DOHH2 (cell line): Measurements from ENCODE around the gene ST7.

Experiments
- H3F3A ChIP-seq: fragments of 200-600 bp; sonication (generic), shearing (Covaris generic); 2 replicates; pipeline ENCODE4 v1.6.0; 2016; ENCODE audit warnings: antibody characterized with exemption, mild to moderate bottlenecking; ENCODE audit not compliant: control insufficient read depth, insufficient read depth
- H3K27ac ChIP-seq: fragments of 200-600 bp; sonication (generic); 2 replicates; pipeline ENCODE4 v1.5.1; 2014; ENCODE audit warnings: low read depth, mild to moderate bottlenecking, low read length, moderate library complexity
- H3K27me3 ChIP-seq: fragments of 200-600 bp; sonication (generic); 2 replicates; pipeline ENCODE4 v1.6.1; 2014; ENCODE audit warnings: mild to moderate bottlenecking, low read length, mixed read lengths; ENCODE audit not compliant: control insufficient read depth
- H3K36me3 ChIP-seq: fragments of 200-600 bp; sonication (generic); 2 replicates; pipeline ENCODE4 v1.6.1; 2014; ENCODE audit warnings: mild to moderate bottlenecking, low read length, moderate library complexity, mixed read lengths; ENCODE audit not compliant: control insufficient read depth
- H3K4me1 ChIP-seq: fragments of 200-600 bp; sonication (generic); 2 replicates; pipeline ENCODE4 v1.6.1; 2014; ENCODE audit warnings: mild to moderate bottlenecking, low read length, mixed read lengths; ENCODE audit not compliant: control insufficient read depth
- H3K4me2 ChIP-seq: fragments of 200-600 bp; sonication (generic); 2 replicates; pipeline ENCODE4 v1.6.0; 2014; ENCODE audit warnings: mild to moderate bottlenecking, low read length, moderate library complexity
- H3K4me3 ChIP-seq: fragments of 200-600 bp; sonication (generic); 2 replicates; pipeline ENCODE4 v1.5.1; 2014; ENCODE audit warnings: mild to moderate bottlenecking, low read length, mixed read lengths
- H3K79me2 ChIP-seq: fragments of 200-600 bp; sonication (generic); 2 replicates; pipeline ENCODE4 v1.6.1; 2014; ENCODE audit warnings: mild to moderate bottlenecking, low read length, mixed read lengths; ENCODE audit not compliant: control insufficient read depth
- H3K9me2 ChIP-seq: fragments of 200-600 bp; sonication (generic); replicated peaks from 2 replicates; pipeline ENCODE4 v1.6.1; 2014; ENCODE audit warnings: mild to moderate bottlenecking, low read length, mixed read lengths; ENCODE audit not compliant: control insufficient read depth
- H3K9me3 ChIP-seq: fragments of 200-600 bp; sonication (generic); 2 replicates; pipeline ENCODE4 v1.6.1; 2014; ENCODE audit warnings: antibody characterized with exemption, low read length, mixed read lengths; ENCODE audit not compliant: control insufficient read depth, insufficient read depth
- H4K20me1 ChIP-seq: fragments of 200-600 bp; sonication (generic); 2 replicates; pipeline ENCODE4 v1.6.0; 2014; ENCODE audit warnings: low read depth, mild to moderate bottlenecking, antibody characterized with exemption, low read length, moderate library complexity; ENCODE audit not compliant: control insufficient read depth, insufficient read depth
- CTCF ChIP-seq: fragments of 200-600 bp; sonication (generic); IDR thresholded peaks from one replicate; pipeline ENCODE4 v1.5.1; 2014; ENCODE audit warnings: antibody characterized with exemption, mild to moderate bottlenecking, low read depth, low read length; ENCODE audit not compliant: poor library complexity, severe bottlenecking
- EZH2phosphoT487 ChIP-seq: fragments of 200-600 bp; sonication (generic); IDR thresholded peaks from 2 replicates; pipeline ENCODE4 v1.6.1; 2017; ENCODE audit warnings: borderline replicate concordance, mild to moderate bottlenecking, antibody characterized with exemption, low read length, moderate library complexity, mixed read lengths

ST7 gene

GRCh38 chr7:117184367-117184766 lies 231.1 kb downstream of the ST7 start:
- no peak overlapping the region for H3K4me2 ChIP-seq
- TF ChIP-seq CTCF (no peak), EZH2phosphoT487 (no peak)
- no peaks in the 10 kb centered on the region for H3K4me1 ChIP-seq
- no peak overlapping the region for H3K4me3 ChIP-seq
- no peaks in the 10 kb centered on the region for H3K9me3 ChIP-seq
- no peaks in the 10 kb centered on the region for H3K27me3 ChIP-seq
- H3K9me2 ChIP-seq = no peaks in the 10 kb centered on the region
- H3K27ac ChIP-seq = no peak overlapping the region
- no peaks in the 10 kb centered on the region for H3F3A ChIP-seq
- H4K20me1 ChIP-seq = no peaks in the 10 kb centered on the region
- H3K36me3 ChIP-seq = no peaks in the 10 kb centered on the region
- no peaks in the 10 kb centered on the region for H3K79me2 ChIP-seq

- Histone ChIP-seq H3K27me3 (no peaks in the 10 kb centered on the region), H3K36me3 (no peaks in the 10 kb centered on the region), H3K9me2 (no peaks in the 10 kb centered on the region), H3K9me3 (no peaks in the 10 kb centered on the region), H4K20me1 (no peaks in the 10 kb centered on the region), H3K4me1 (no peaks in the 10 kb centered on the region), H3K4me3 (no peak overlapping the region), H3K27ac (no peak overlapping the region), H3F3A (no peaks in the 10 kb centered on the region), H3K4me2 (no peak overlapping the region), H3K79me2 (no peaks in the 10 kb centered on the region)
- TF ChIP-seq EZH2phosphoT487 (no peak), CTCF (no peak)
These were observed 231.8 kb downstream of the ST7 start for GRCh38 chr7:117185124-117185523.

GRCh38 chr7:117186218-117187010 lies 233.1 kb downstream of the ST7 start:
- no peaks in the 10 kb centered on the region for H3K27me3 ChIP-seq
- no peak overlapping the region for H3K27ac ChIP-seq
- no peaks in the 10 kb centered on the region for H4K20me1 ChIP-seq
- no peaks in the 10 kb centered on the region for H3K36me3 ChIP-seq
- no peak overlapping the region for H3K4me3 ChIP-seq
- no peaks in the 10 kb centered on the region for H3K79me2 ChIP-seq
- no peaks in the 10 kb centered on the region for H3K9me2 ChIP-seq
- TF ChIP-seq EZH2phosphoT487 (no peak), CTCF (no peak)
- H3K4me1 ChIP-seq = no peaks in the 10 kb centered on the region
- H3K4me2 ChIP-seq = no peak overlapping the region
- no peaks in the 10 kb centered on the region for H3F3A ChIP-seq
- H3K9me3 ChIP-seq = no peaks in the 10 kb centered on the region

GRCh38 chr7:117188376-117188775 lies 235.1 kb downstream of the ST7 start:
- Histone ChIP-seq H3K27ac (no peak overlapping the region), H3K36me3 (no peaks in the 10 kb centered on the region), H3K9me2 (no peaks in the 10 kb centered on the region), H3K4me1 (no peaks in the 10 kb centered on the region), H3K79me2 (no peaks in the 10 kb centered on the region), H3F3A (no peaks in the 10 kb centered on the region), H4K20me1 (no peaks in the 10 kb centered on the region), H3K4me2 (no peak overlapping the region), H3K27me3 (no peaks in the 10 kb centered on the region), H3K4me3 (no peak overlapping the region), H3K9me3 (no peaks in the 10 kb centered on the region)
- TF ChIP-seq CTCF (no peak), EZH2phosphoT487 (no peak)
